Progenitor cell of endocrine pancreas (in vitro differentiated cells): Measurements from ENCODE around the gene MTR. TPM values are rescaled to one million over a fixed set of nuclear protein-coding genes. Genes with fewer than 3 reads are reported as not detected.

Source experiments
- DNase-seq: peaks from one replicate; pipeline ENCODE4 v3.0.0; 2021; ENCODE audit warnings: low spot score; ENCODE audit not compliant: unreplicated experiment
- H3K27ac Mint-ChIP-seq: 2 replicates; pipeline ENCODE4 v1.8.0; 2021; ENCODE audit warnings: mild to moderate bottlenecking, moderate library complexity, mixed read lengths
- H3K27me3 Mint-ChIP-seq: 2 replicates; pipeline ENCODE4 v1.8.0; 2021; ENCODE audit warnings: mixed read lengths
- H3K36me3 Mint-ChIP-seq: 2 replicates; pipeline ENCODE4 v1.8.0; 2022; ENCODE audit warnings: mixed read lengths; ENCODE audit not compliant: insufficient read depth
- H3K4me1 Mint-ChIP-seq: 2 replicates; pipeline ENCODE4 v1.8.0; 2021; ENCODE audit warnings: low read depth, mixed read lengths
- H3K4me3 Mint-ChIP-seq: 2 replicates; pipeline ENCODE4 v1.8.0; 2021; ENCODE audit warnings: low read depth, mild to moderate bottlenecking, moderate library complexity, mixed read lengths
- H3K9me3 Mint-ChIP-seq: 2 replicates; pipeline ENCODE4 v1.8.0; 2021; ENCODE audit warnings: low read depth, mixed read lengths
- total RNA-seq: library from RNA; stranded (reverse); gene quantifications from 2 replicates; pipeline ENCODE4 v1.2.1, GENCODE V29; 2021
- TF ChIP-seq, protein P1 (sequence below): fragments of 200-600 bp; sonication (generic); IDR thresholded peaks from one replicate; pipeline ENCODE4 v1.5.0; 2021; ENCODE audit warnings: antibody characterized with exemption, mild to moderate bottlenecking; ENCODE audit not compliant: unreplicated experiment

MTR gene
- total RNA-seq, 1 donor from 2014 or later = 29.7 TPM

DNA sequence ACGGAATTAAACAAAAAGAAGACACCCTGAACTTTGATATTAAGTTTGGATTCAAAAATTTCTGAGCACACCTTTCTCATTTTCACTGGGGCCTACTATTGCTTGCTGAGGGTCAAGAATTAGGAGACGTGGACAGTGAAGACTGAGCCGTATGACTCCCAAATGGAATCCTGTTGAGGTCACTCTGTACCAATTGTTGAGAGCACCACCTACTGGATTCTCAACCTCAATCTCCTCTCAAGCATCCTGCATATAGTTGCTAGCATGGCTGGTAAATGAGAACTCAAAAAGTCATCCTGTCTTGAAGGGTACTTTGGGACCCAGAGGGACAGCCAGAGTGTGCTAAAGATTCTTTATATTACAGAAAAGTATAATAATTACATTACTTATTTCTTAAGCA, 20.2 kb upstream of the MTR start:
- TF ChIP-seq, protein P1, sequence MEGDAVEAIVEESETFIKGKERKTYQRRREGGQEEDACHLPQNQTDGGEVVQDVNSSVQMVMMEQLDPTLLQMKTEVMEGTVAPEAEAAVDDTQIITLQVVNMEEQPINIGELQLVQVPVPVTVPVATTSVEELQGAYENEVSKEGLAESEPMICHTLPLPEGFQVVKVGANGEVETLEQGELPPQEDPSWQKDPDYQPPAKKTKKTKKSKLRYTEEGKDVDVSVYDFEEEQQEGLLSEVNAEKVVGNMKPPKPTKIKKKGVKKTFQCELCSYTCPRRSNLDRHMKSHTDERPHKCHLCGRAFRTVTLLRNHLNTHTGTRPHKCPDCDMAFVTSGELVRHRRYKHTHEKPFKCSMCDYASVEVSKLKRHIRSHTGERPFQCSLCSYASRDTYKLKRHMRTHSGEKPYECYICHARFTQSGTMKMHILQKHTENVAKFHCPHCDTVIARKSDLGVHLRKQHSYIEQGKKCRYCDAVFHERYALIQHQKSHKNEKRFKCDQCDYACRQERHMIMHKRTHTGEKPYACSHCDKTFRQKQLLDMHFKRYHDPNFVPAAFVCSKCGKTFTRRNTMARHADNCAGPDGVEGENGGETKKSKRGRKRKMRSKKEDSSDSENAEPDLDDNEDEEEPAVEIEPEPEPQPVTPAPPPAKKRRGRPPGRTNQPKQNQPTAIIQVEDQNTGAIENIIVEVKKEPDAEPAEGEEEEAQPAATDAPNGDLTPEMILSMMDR = peak; percentile 35
- Mint-ChIP-seq H3K4me3 (no peak overlapping the region), H3K4me1 (peaks cover 2% of the 10 kb centered on the region), H3K27ac (no peak overlapping the region), H3K36me3 (no peaks in the 10 kb centered on the region), H3K9me3 (peaks cover 16% of the 10 kb centered on the region), H3K27me3 (peaks cover 8% of the 10 kb centered on the region)
- no peak for DNase-seq

DNA sequence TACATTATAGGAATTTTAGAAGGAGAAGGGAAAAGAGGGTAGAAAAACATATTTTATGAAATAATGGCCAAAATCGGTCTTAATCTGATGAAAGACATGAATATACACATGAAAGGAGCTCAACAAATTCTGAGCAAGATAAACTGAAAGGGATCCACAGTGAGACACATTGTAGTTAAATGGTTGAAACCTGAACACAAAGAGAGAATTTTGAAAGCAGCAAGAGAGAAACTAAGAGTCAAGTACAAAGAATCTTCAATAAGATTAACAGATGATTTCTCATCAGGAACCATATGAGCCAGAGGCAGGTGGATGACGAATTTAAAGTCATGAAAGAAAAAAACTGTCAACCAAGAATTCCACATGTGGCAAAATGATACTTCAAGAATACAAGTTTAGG, 15.8 kb upstream of the MTR start:
- H3K27me3 Mint-ChIP-seq = peaks cover 9% of the 10 kb centered on the region
- no peaks in the 10 kb centered on the region for H3K36me3 Mint-ChIP-seq
- H3K4me1 Mint-ChIP-seq = no peaks in the 10 kb centered on the region
- H3K27ac Mint-ChIP-seq = no peak overlapping the region
- H3K4me3 Mint-ChIP-seq = no peak overlapping the region
- peaks cover 16% of the 10 kb centered on the region for H3K9me3 Mint-ChIP-seq
- no peak for DNase-seq
- TF ChIP-seq, protein P1 = no peak

DNA sequence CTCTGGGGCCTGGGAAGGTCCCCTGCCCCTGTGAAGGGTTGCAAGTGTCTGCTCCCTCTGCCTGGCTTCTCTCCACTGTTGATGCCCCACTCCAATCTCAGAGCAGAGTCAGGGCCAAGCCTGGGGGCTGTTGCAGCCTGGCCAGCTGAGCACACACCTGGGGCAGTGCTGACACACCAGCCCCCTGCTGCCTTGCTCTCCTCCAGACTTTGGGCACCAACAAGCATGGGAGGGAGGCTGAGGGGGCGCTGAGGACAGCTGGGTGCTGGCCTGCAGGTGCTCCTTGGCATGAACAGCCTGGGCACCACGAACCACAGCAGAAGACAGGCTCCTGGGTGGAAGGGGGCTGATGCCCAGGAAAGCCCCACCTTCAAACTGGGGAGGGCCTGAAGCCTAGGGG, 9.6 kb upstream of the MTR start:
- DNase-seq = no peak
- Mint-ChIP-seq H3K4me3 (no peak overlapping the region), H3K36me3 (no peaks in the 10 kb centered on the region), H3K27me3 (peaks cover 7% of the 10 kb centered on the region), H3K9me3 (no peaks in the 10 kb centered on the region), H3K4me1 (no peaks in the 10 kb centered on the region), H3K27ac (no peak overlapping the region)
- TF ChIP-seq, protein P1 = no peak

DNA sequence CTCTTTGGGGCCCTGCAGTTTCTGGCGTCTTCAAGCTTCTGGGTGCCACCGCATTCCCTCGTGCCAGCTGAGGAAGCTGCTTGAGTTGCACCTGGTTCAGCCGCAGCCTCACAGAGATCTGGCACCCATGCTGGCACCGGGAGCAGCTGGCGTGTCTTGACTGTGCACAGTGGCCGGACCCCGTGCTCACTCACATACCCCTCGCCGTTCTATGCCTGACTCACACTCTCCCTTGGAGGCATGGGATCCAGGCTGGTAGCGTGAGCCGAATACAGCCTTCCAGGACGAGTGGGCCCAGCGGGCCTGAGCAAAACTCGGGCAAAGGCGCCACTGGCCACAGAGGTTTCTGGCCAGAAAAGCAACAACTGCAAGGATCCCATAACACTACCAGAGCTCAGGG, 8.6 kb upstream of the MTR start:
- DNase-seq = no peak
- TF ChIP-seq, protein P1 = no peak
- H3K4me3 Mint-ChIP-seq = no peak overlapping the region
- no peak overlapping the region for H3K27ac Mint-ChIP-seq
- H3K4me1 Mint-ChIP-seq = peaks cover 2% of the 10 kb centered on the region
- H3K36me3 Mint-ChIP-seq = no peaks in the 10 kb centered on the region
- H3K9me3 Mint-ChIP-seq = no peaks in the 10 kb centered on the region
- peaks cover 5% of the 10 kb centered on the region for H3K27me3 Mint-ChIP-seq

DNA sequence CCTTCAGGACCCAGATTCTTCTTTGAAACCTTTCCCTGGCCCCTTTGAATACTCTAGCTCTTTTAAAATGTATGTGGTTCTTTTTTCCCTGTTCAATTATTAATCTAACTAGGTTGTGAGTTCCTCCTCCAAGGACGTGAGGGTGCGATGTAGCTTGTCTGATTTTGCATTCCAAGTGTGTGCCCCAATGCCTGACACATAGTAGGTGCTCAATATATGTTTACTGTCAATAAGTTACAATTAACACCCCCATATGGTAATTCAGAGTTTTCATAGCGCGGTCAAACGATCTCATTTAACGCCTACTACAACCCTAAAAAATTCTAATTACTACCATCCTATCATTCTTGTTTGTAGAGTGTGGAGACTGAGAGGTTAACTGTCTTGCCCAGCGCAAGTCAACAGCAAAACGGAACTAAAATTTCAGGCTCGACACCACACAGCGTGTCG, 482 bp upstream of the MTR start:
- Mint-ChIP-seq H3K27me3 (peaks cover 9% of the 10 kb centered on the region), H3K4me3 (peak overlapping the region; percentile 87), H3K27ac (peak overlapping the region; percentile 82), H3K4me1 (peaks cover 14% of the 10 kb centered on the region), H3K36me3 (no peaks in the 10 kb centered on the region), H3K9me3 (no peaks in the 10 kb centered on the region)
- DNase-seq = no peak
- TF ChIP-seq, protein P1 = no peak
